Endometrium (tissue), 2 donors: Measurements from ENCODE around the gene FAM186B.

Experiments
- FAIRE-seq: peaks from 2 replicates; lab custom pipeline; 2012; peaks lifted over from hg19 to GRCh38; lab: Jason Lieb, UNC
- donor health status: control.
- donor health status: control.

FAM186B gene

DNA sequence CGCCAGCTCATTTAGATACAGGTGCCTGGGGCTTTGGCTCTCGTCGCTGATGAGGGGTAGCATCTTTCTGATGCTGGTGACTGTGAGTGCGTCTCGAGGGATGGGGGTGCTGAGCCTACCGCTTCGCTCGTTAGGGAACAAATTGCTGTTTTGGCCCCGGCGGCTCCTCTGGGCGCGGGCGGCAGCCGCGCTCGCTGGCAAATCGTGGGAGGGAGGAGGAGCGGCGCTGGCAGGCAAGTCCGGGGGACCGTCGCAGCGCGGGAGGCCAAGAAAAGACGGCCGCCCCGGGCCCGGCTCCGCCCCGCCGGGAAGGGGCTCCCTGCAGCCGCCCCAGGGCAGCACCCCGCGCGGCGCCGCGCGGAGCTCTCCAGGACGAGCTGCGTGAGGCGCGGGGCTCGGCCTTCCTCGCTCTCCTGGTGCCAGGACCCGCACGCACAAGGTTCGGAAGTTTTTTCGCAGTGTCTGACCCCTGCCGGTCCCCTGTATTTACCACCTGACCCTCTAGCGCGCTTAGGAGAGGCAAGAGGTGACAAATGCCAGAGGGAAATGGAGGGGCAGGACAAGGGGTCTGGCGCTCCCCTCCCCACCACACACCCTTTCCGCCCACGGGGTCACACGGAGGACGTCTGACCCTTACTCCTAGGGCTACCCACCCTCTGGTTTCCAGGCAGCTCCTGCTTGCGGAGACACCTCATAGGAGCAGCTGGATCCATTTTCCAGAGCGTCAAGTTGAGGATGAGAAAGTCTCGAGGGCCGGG is 67.5 kb downstream of the FAM186B start:
- no peak for FAIRE-seq
